ENCODE data around the gene TRAFD1.

Gene TRAFD1

GRCh38 chr12:112162241-112162790, 37.0 kb downstream of the TRAFD1 start:
- no peak overlapping the region for H2BK15ac ChIP-seq (ENCODE audit: low read length)
- H3K9me3 ChIP-seq (replicated peaks in 1 of 2; ENCODE audit: control insufficient read depth in 2 of 2, insufficient read depth in 1 of 2, low read depth in 1 of 2, low read length in 2 of 2) = peaks cover 17 to 26% of the 10 kb centered on the region in 2 donors
- no peak overlapping the region for H4K91ac ChIP-seq (ENCODE audit: low read depth, low read length, poor library complexity)
- H2BK120ac ChIP-seq (ENCODE audit: low read depth, low read length) = no peak overlapping the region
- no peak overlapping the region for H3K4ac ChIP-seq (ENCODE audit: low read length)
- no CpG with 5 or more reads among the region's 12 CpGs for WGBS, 2 donors (ENCODE audit: extremely low coverage in 2 of 2, insufficient read length in 2 of 2, insufficient replicate concordance in 1 of 2)
- no peak overlapping the region for H3K27ac ChIP-seq (replicated peaks; ENCODE audit: low read length)
- no peak overlapping the region for H4K8ac ChIP-seq (ENCODE audit: low read depth, low read length)
- H3K18ac ChIP-seq (ENCODE audit: low read length) = no peak overlapping the region
- H2BK5ac ChIP-seq (ENCODE audit: low read length) = no peak overlapping the region
- H3K4me1 ChIP-seq (ENCODE audit: control insufficient read depth in 2 of 2, insufficient read depth in 1 of 2, low read depth in 1 of 2, low read length in 2 of 2) = no peaks in the 10 kb centered on the region
- no peaks in the 10 kb centered on the region for H3K27me3 ChIP-seq (ENCODE audit: control insufficient read depth in 3 of 3, insufficient read depth in 3 of 3, low read depth in 1 of 3, low read length in 3 of 3)
- no peak overlapping the region for H3K4me2 ChIP-seq (ENCODE audit: insufficient read depth, low read length, poor library complexity, severe bottlenecking)
- DNase-seq (ENCODE audit: low spot score) = no peak
- no peak overlapping the region for H3K23ac ChIP-seq (ENCODE audit: low read depth, low read length, poor library complexity)
- H2AFZ ChIP-seq (ENCODE audit: low read length) = no peak overlapping the region
- H3K9ac ChIP-seq (ENCODE audit: low read depth, low read length, poor library complexity) = no peak overlapping the region
- peaks cover 21 to 81% of the 10 kb centered on the region in 2 donors for H3K36me3 ChIP-seq (replicated peaks in 1 of 2; ENCODE audit: control insufficient read depth in 2 of 2, insufficient read depth in 2 of 2, low read length in 2 of 2)
- no peak overlapping the region for H2BK12ac ChIP-seq (ENCODE audit: low read length)
- H3K4me3 ChIP-seq (ENCODE audit: low read length in 2 of 2) = no peak overlapping the region
- peaks cover 1% of the 10 kb centered on the region for H3K79me1 ChIP-seq (ENCODE audit: low read depth, low read length)
- H2AK5ac ChIP-seq (ENCODE audit: low read depth, low read length) = no peak overlapping the region
- no peak overlapping the region for H3K14ac ChIP-seq (ENCODE audit: low read length)

- H3K4me3 ChIP-seq (ENCODE audit: low read length in 2 of 2) = no peak overlapping the region
- DNase-seq (ENCODE audit: low spot score) = no peak
- H3K9ac ChIP-seq (ENCODE audit: low read depth, low read length, poor library complexity) = peak overlapping the region; percentile 40
- no peak overlapping the region for H2BK15ac ChIP-seq (ENCODE audit: low read length)
- H2BK12ac ChIP-seq (ENCODE audit: low read length) = peak overlapping the region; percentile 36
- H3K23ac ChIP-seq (ENCODE audit: low read depth, low read length, poor library complexity) = no peak overlapping the region
- H2AK5ac ChIP-seq (ENCODE audit: low read depth, low read length) = no peak overlapping the region
- no CpG with 5 or more reads among the region's 8 CpGs for WGBS, 2 donors (ENCODE audit: extremely low coverage in 2 of 2, insufficient read length in 2 of 2, insufficient replicate concordance in 1 of 2)
- H3K79me1 ChIP-seq (ENCODE audit: low read depth, low read length) = peaks cover 1% of the 10 kb centered on the region
- H3K4me1 ChIP-seq (ENCODE audit: control insufficient read depth in 2 of 2, insufficient read depth in 1 of 2, low read depth in 1 of 2, low read length in 2 of 2) = no peaks in the 10 kb centered on the region
- no peak overlapping the region for H3K4me2 ChIP-seq (ENCODE audit: insufficient read depth, low read length, poor library complexity, severe bottlenecking)
- H3K27ac ChIP-seq (replicated peaks; ENCODE audit: low read length) = no peak overlapping the region
- H4K8ac ChIP-seq (ENCODE audit: low read depth, low read length) = no peak overlapping the region
- H3K9me3 ChIP-seq (replicated peaks in 1 of 2; ENCODE audit: control insufficient read depth in 2 of 2, insufficient read depth in 1 of 2, low read depth in 1 of 2, low read length in 2 of 2) = peaks cover 17 to 23% of the 10 kb centered on the region in 2 donors
- peak overlapping the region; percentile 21 for H3K14ac ChIP-seq (ENCODE audit: low read length)
- no peak overlapping the region for H2AFZ ChIP-seq (ENCODE audit: low read length)
- no peaks in the 10 kb centered on the region for H3K27me3 ChIP-seq (ENCODE audit: control insufficient read depth in 3 of 3, insufficient read depth in 3 of 3, low read depth in 1 of 3, low read length in 3 of 3)
- peak overlapping the region; percentile 75 for H3K18ac ChIP-seq (ENCODE audit: low read length)
- H3K4ac ChIP-seq (ENCODE audit: low read length) = peak overlapping the region; percentile 32
- peaks cover 21 to 86% of the 10 kb centered on the region in 2 donors for H3K36me3 ChIP-seq (replicated peaks in 1 of 2; ENCODE audit: control insufficient read depth in 2 of 2, insufficient read depth in 2 of 2, low read length in 2 of 2)
- H4K91ac ChIP-seq (ENCODE audit: low read depth, low read length, poor library complexity) = no peak overlapping the region
- no peak overlapping the region for H2BK120ac ChIP-seq (ENCODE audit: low read depth, low read length)
- H2BK5ac ChIP-seq (ENCODE audit: low read length) = peak overlapping the region; percentile 29
These were observed 37.7 kb downstream of the TRAFD1 start for GRCh38 chr12:112163056-112163455.

GRCh38 chr12:112163471-112163991, 38.2 kb downstream of the TRAFD1 start:
- Histone ChIP-seq H4K91ac (ENCODE audit: low read depth, low read length, poor library complexity) (no peak overlapping the region), H3K27ac (replicated peaks; ENCODE audit: low read length) (no peak overlapping the region), H3K14ac (ENCODE audit: low read length) (peak overlapping the region; percentile 21), H3K36me3 (replicated peaks in 1 of 2; ENCODE audit: control insufficient read depth in 2 of 2, insufficient read depth in 2 of 2, low read length in 2 of 2) (peaks cover 21 to 86% of the 10 kb centered on the region in 2 donors), H2AFZ (ENCODE audit: low read length) (no peak overlapping the region), H3K79me1 (ENCODE audit: low read depth, low read length) (peaks cover 1% of the 10 kb centered on the region), H3K4ac (ENCODE audit: low read length) (no peak overlapping the region), H3K4me1 (ENCODE audit: control insufficient read depth in 2 of 2, insufficient read depth in 1 of 2, low read depth in 1 of 2, low read length in 2 of 2) (no peaks in the 10 kb centered on the region), H3K9ac (ENCODE audit: low read depth, low read length, poor library complexity) (peak overlapping the region; percentile 40), H3K9me3 (replicated peaks in 1 of 2; ENCODE audit: control insufficient read depth in 2 of 2, insufficient read depth in 1 of 2, low read depth in 1 of 2, low read length in 2 of 2) (peaks cover 15 to 19% of the 10 kb centered on the region in 2 donors), H4K8ac (ENCODE audit: low read depth, low read length) (no peak overlapping the region), H2BK5ac (ENCODE audit: low read length) (peak overlapping the region; percentile 29), H3K4me2 (ENCODE audit: insufficient read depth, low read length, poor library complexity, severe bottlenecking) (no peak overlapping the region), H2BK120ac (ENCODE audit: low read depth, low read length) (no peak overlapping the region), H3K18ac (ENCODE audit: low read length) (peak overlapping the region; percentile 75), H3K27me3 (ENCODE audit: control insufficient read depth in 3 of 3, insufficient read depth in 3 of 3, low read depth in 1 of 3, low read length in 3 of 3) (no peaks in the 10 kb centered on the region), H2AK5ac (ENCODE audit: low read depth, low read length) (no peak overlapping the region), H3K4me3 (ENCODE audit: low read length in 2 of 2) (no peak overlapping the region), H2BK15ac (ENCODE audit: low read length) (no peak overlapping the region), H3K23ac (ENCODE audit: low read depth, low read length, poor library complexity) (no peak overlapping the region), H2BK12ac (ENCODE audit: low read length) (no peak overlapping the region)
- no CpG with 5 or more reads among the region's 22 CpGs for WGBS, 2 donors (ENCODE audit: extremely low coverage in 2 of 2, insufficient read length in 2 of 2, insufficient replicate concordance in 1 of 2)
- DNase-seq (ENCODE audit: low spot score) = no peak

- no peak overlapping the region for H3K27ac ChIP-seq (replicated peaks; ENCODE audit: low read length)
- H4K91ac ChIP-seq (ENCODE audit: low read depth, low read length, poor library complexity) = no peak overlapping the region
- peaks cover 1% of the 10 kb centered on the region for H3K79me1 ChIP-seq (ENCODE audit: low read depth, low read length)
- H2AFZ ChIP-seq (ENCODE audit: low read length) = no peak overlapping the region
- no peak overlapping the region for H2AK5ac ChIP-seq (ENCODE audit: low read depth, low read length)
- no peak overlapping the region for H2BK120ac ChIP-seq (ENCODE audit: low read depth, low read length)
- H3K18ac ChIP-seq (ENCODE audit: low read length) = no peak overlapping the region
- no peak overlapping the region for H3K4ac ChIP-seq (ENCODE audit: low read length)
- no peak overlapping the region for H3K4me2 ChIP-seq (ENCODE audit: insufficient read depth, low read length, poor library complexity, severe bottlenecking)
- H2BK15ac ChIP-seq (ENCODE audit: low read length) = peak overlapping the region; percentile 40
- no peak overlapping the region for H2BK12ac ChIP-seq (ENCODE audit: low read length)
- no peaks in the 10 kb centered on the region for H3K4me1 ChIP-seq (ENCODE audit: control insufficient read depth in 2 of 2, insufficient read depth in 1 of 2, low read depth in 1 of 2, low read length in 2 of 2)
- no peak overlapping the region for H3K9ac ChIP-seq (ENCODE audit: low read depth, low read length, poor library complexity)
- H3K9me3 ChIP-seq (replicated peaks in 1 of 2; ENCODE audit: control insufficient read depth in 2 of 2, insufficient read depth in 1 of 2, low read depth in 1 of 2, low read length in 2 of 2) = peaks cover 13 to 15% of the 10 kb centered on the region in 2 donors
- DNase-seq (ENCODE audit: low spot score) = no peak
- peak overlapping the region in 1 of 2 donors; percentile 27 for H3K4me3 ChIP-seq (ENCODE audit: low read length in 2 of 2)
- H3K23ac ChIP-seq (ENCODE audit: low read depth, low read length, poor library complexity) = peak overlapping the region; percentile 89
- WGBS, 2 donors (ENCODE audit: extremely low coverage in 2 of 2, insufficient read length in 2 of 2, insufficient replicate concordance in 1 of 2) = no CpG with 5 or more reads among the region's 26 CpGs
- H3K27me3 ChIP-seq (ENCODE audit: control insufficient read depth in 3 of 3, insufficient read depth in 3 of 3, low read depth in 1 of 3, low read length in 3 of 3) = no peaks in the 10 kb centered on the region
- H4K8ac ChIP-seq (ENCODE audit: low read depth, low read length) = no peak overlapping the region
- H3K14ac ChIP-seq (ENCODE audit: low read length) = peak overlapping the region; percentile 77
- no peak overlapping the region for H2BK5ac ChIP-seq (ENCODE audit: low read length)
- H3K36me3 ChIP-seq (replicated peaks in 1 of 2; ENCODE audit: control insufficient read depth in 2 of 2, insufficient read depth in 2 of 2, low read length in 2 of 2) = peaks cover 21 to 87% of the 10 kb centered on the region in 2 donors
These were observed 38.8 kb downstream of the TRAFD1 start for GRCh38 chr12:112164011-112164660.
